GM12865 (cell line): Measurements from ENCODE around the gene IGFBP6.

ENCODE experiments used
- DNase-seq: peaks from one replicate; pipeline ENCODE4 v3.0.0; 2010; ENCODE audit warnings: low read depth
- H3K4me3 ChIP-seq: 2 replicates; pipeline ENCODE4 v1.5.1; 2011; ENCODE audit warnings: mild to moderate bottlenecking, low read depth, low read length, control low read depth
- TF ChIP-seq, protein P1 (sequence below): IDR thresholded peaks from 2 replicates; pipeline ENCODE4 v1.5.1; 2011; ENCODE audit warnings: low read length, control low read depth, low read depth, inconsistent platforms; ENCODE audit not compliant: insufficient read depth; ENCODE audit errors: missing control alignments

IGFBP6 gene

DNA sequence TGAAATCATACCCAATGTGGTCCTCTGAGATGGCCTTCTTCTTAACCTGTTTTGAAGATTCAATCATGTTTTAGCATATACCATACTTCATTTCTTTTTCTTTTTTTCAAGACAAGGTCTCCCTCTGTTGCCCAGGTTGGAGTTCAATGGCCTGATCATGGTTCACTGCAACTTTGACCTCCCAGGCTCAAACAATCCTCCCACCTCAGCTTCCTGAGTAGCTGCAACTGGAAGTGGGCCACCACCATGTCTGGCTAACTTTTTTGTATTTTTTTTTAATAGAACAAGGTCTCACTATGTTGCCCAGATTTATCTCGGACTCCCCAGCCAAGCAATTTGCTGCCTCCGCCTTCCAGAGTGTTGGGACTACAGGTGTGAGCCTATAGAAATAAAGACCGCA lies 36.3 kb downstream of the IGFBP6 start:
- TF ChIP-seq, protein P1, sequence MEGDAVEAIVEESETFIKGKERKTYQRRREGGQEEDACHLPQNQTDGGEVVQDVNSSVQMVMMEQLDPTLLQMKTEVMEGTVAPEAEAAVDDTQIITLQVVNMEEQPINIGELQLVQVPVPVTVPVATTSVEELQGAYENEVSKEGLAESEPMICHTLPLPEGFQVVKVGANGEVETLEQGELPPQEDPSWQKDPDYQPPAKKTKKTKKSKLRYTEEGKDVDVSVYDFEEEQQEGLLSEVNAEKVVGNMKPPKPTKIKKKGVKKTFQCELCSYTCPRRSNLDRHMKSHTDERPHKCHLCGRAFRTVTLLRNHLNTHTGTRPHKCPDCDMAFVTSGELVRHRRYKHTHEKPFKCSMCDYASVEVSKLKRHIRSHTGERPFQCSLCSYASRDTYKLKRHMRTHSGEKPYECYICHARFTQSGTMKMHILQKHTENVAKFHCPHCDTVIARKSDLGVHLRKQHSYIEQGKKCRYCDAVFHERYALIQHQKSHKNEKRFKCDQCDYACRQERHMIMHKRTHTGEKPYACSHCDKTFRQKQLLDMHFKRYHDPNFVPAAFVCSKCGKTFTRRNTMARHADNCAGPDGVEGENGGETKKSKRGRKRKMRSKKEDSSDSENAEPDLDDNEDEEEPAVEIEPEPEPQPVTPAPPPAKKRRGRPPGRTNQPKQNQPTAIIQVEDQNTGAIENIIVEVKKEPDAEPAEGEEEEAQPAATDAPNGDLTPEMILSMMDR: no peak
- DNase-seq: no peak

DNA sequence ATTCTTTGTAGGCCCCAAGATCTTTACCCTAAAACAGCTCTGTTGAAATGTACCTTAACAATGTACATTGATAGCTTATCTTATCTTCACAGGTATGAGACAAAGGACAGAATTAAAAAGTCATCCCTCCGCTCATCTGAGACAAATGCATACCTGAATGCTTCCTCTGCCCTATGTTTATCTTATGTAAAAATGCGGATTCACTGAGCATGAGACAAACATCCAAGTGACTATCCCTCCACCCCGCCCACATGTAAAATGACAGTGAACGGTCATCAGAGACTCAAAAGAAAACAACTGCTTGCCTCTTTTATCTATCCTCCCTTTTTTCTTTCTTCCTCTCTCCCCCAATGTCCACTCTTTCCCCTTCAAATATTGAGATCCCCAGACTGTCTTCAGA lies 45.9 kb downstream of the IGFBP6 start:
- H3K4me3 ChIP-seq: no peak overlapping the region
- no peak for DNase-seq
- TF ChIP-seq, protein P1: no peak

More for the DNA sequence above, 36.3 kb downstream of the IGFBP6 start:
- H3K4me3 ChIP-seq: no peak overlapping the region

DNA sequence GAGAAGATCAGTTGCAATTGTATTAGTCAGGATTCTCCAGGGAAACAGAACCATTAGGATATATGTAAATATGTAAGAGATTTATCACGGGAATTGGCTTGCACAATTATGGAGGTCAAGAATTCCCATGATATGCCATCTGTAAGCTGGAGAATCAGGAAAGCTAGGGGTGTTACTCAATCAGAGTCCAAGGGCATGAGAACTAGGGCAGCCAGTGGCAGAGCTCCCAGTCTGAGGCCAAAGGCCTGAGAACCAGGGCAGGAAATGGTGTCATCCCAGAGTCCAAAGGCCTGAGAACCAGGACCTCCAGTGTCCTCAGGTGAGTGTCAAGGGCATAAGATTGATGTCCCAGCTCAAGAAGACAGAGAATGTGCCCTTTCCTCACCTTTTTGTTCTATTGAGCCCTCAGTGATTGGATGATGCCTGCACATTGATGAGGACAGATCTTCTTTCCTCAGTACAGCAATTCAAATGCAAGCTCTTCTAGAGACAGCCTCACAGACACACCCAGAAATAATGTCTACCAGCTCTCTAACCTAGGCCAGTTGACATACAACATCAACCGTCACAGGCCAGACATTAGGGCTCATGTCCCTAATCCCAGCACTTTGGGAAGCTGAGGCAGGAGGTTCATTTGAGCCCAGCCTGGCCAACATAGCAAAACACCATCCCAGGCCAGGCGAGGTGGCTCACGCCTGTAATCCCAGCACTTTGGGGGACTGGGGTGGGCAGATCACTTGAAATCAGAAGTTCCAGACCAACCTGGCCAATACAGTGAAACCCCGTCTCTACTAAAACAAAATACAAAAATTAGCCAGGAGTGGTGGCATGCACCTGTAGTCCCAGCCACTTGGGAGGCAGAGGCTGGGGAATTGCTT lies 48.2 kb downstream of the IGFBP6 start:
- H3K4me3 ChIP-seq: no peak overlapping the region
- DNase-seq: no peak
- TF ChIP-seq, protein P1: no peak

DNA sequence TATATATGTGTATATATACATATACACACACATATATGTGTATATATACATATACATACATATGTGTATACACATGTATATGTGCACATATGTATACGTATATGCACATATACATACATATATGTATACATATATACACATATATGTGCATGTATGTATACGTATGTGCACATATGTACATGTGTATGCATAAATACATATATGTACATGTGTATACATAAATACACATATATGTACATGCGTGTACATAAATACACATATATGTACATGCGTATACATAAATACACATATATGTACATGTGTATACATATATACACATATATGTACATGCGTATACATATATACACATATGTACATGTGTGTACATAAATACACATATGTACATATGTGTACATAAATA lies 49.7 kb downstream of the IGFBP6 start:
- TF ChIP-seq, protein P1: no peak
- no peak overlapping the region for H3K4me3 ChIP-seq
- DNase-seq: no peak

DNA sequence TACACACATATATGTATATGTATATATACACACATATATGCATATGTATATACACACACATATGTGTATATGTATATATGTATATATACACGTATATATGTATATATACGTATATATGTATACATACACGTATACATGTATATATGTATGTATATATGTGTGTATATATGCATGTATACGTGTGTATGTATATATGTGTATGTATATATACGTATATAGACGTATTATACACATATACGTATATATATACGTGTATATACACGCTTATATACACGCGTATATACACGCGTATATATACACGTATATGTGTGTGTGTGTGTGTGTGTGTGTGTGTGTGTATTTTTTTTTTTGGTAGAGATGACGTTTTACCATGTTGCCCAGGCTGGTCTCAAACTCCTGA lies 50.2 kb downstream of the IGFBP6 start:
- TF ChIP-seq, protein P1: no peak
- no peak overlapping the region for H3K4me3 ChIP-seq
- DNase-seq: no peak

DNA sequence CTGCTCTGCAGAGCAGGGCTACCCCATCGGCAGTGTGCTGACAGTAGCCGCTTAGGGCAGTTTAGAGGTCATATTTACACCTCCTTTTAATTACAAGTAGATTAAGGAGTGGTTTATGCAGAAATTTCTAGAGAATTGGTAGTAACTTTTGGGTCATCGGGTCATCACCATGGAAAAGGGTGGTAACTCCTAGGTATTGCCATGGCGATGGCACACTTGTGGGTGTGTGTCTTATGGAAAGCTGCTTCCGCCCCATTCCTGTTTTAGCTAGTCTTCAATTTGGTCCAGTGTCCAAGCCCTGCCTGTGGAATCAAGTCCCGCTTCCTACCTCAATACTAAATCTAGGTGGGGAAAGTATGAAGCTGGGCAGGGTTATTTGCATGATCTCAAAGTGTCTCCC lies 53.6 kb downstream of the IGFBP6 start:
- no peak for DNase-seq
- H3K4me3 ChIP-seq: no peak overlapping the region
- TF ChIP-seq, protein P1: no peak
